ENCODE measurements around the gene CMTM2.
"Not testable (repeated sequence)": the region's sequence is repeated elsewhere in the genome, so short reads cannot be mapped to it uniquely, and the experiment has no call there.

CMTM2 gene

DNA sequence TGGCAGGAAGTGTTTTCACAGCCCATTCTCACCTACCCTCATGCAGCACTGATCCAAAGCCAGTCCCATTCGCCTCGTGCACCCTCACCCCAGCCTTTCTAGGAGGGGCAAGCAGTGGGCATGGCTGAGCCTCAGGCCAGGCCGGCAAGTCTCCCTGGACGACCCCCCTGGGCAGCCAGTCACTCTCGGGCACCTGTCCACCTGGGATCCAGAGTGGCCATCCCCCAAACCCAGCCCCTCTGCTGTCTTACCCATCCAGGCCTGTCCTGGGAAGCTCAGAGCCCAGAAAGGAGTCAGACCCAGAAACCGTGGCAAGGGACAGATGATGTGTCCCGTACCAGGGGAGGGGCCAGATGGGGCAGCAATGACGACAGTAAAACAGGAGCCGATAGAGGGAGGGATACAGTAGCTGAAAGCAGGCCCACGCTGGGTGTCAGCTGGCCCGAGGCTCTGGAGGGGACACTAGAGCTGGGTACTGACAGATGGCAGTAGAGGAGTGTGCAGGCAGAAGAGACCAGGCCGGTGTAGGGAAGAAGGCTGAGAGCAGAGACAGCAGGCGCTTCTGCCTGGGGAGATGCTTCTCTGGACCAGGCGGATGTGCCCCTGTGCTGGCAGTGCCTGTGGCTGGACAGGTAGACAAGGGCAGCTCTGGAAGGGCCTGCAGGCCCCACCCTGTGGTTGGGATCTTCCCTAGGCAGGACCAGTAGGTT, 31.0 kb downstream of the CMTM2 start:
- DNase-seq = no peak

- DNase-seq = not testable (repeated sequence)
Measured at GRCh38 chr16:66611911-66612310, 32.6 kb downstream of the CMTM2 start.

- no peak for DNase-seq
Measured at GRCh38 chr16:66612422-66612821, 33.2 kb downstream of the CMTM2 start.

DNA sequence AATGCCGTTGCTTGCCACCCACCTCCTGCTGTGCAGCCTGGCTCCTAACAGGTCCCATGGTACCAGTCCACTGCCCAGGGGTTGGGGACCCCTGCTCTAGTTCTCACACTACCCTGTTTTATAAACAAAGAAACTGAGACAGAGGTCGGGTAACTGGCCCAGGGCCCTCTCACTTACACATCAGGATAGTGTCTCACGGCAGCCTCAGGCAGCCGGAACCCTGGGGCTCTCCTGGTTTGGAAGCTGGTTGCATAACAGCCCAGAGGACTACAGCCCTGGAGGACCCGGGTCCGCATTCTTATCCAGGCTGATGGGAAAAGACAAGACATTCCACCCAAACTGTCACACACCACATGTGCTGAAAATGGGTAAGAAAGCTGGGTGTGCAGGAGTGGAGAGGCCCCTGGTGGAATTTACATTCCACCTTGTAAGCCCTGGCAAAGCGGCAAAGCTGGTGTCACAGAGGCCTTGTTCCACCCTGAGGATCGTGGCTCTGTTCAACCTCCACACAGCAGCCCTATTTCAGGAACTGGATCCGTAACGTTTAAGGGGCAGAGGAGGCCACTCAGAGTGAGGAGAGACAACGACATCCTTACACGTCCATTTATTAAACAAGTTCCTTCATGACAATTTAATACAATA, 35.0 kb downstream of the CMTM2 start:
- no peak for DNase-seq

DNA sequence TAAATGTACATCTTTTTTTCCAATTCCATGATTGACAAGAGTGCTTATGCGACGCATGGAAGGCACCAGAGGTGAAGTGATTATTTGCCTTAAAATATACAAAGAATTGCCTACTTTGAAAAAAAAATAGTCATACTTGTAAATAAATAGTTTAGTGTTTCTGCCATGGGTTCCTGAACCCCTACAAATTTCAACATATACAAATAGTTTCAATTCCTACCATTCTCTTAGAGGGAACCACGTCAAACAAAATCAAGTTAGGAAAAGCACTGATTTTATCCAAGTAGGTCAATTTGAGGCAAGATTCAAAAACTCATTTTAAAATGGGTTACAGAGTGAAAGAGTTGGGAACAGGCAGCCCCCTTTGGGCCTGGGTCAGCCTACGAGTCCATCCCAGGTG, 36.9 kb downstream of the CMTM2 start:
- no peak for DNase-seq

DNA sequence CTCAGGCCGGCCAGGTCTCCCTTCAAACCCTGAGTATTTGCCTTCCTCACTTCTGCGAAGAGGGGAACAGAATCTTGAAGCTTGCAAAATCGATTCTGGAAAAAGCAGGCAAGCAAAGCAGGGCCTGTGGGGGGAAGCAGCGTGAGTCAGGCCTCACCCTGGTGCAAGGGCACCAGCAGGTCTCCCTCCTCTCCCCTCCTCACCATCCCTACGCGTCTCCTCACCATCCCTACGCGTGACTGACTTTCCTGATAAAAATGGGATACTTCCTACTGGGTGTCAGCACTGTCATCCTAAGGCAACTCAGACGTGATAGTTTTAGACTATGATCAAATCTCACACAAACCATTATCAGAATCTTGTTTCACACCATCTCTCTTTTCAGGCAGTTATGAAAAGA, 37.3 kb downstream of the CMTM2 start:
- no peak for DNase-seq

DNA sequence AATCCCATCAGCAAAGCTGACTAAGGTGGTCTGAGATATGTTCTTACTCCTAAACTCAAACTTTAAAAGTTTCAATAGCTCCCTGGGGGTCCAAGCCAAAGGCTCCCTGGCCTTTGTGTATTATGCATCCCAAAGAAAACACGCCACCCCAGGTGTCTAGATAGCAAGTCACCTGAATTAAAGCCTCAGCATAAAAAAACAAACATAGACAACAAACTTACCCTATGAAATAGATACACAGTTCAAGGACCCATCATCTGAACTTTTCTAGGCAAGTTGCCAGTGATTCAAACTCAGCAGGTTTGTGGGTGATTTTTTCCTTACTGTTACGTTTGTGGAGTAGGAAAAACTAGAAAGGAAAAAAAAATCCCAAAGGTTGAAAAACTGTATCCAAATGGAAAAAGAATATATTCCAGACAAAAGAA, 37.8 kb downstream of the CMTM2 start:
- no peak for DNase-seq

- no peak for DNase-seq
Measured at GRCh38 chr16:66617728-66618127, 38.5 kb downstream of the CMTM2 start.

- no peak for DNase-seq
Measured at GRCh38 chr16:66618588-66619375, 39.5 kb downstream of the CMTM2 start.

GRCh38 chr16:66619534-66620428, 40.5 kb downstream of the CMTM2 start:
- no peak for DNase-seq

DNA sequence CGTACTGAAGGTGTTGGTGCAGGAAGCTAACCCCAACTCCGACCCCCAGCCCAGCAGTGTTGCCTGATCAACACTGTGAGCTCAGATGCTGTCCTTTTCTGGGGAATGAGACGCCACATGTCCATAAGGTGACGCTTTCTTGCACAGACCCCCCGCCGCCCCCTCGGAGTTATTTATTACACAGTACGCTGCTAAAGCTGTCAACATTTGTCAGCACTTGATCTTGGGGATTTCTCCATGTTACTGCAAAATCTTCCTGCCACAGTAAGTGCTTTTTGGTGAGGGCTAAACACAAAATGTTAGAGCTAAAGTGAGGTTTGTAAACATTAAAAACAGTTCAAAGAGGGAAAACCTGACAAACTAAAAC, 41.1 kb downstream of the CMTM2 start:
- no peak for DNase-seq

GRCh38 chr16:66621973-66622372, 42.7 kb downstream of the CMTM2 start:
- no peak for DNase-seq

DNA sequence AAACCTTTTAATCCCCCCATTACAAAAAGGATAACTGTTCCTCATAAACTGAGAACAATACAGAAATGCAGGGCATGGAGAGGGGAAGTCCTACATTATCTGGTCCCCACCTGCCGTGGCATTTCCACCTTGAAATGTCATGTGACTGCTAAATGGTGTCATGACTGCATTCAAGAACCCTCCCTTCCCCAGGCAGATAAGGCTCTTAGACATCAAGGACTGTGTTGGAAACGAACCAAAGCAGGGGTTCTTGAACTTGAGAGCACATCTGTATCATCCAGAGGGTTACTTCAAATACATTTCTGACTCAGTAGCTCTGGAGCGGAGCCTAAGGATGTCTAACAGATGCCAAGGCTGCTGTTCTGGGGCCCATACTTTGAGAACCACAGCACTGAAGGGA, 43.6 kb downstream of the CMTM2 start:
- no peak for DNase-seq

GRCh38 chr16:66623755-66624154, 44.5 kb downstream of the CMTM2 start:
- DNase-seq = no peak

DNA sequence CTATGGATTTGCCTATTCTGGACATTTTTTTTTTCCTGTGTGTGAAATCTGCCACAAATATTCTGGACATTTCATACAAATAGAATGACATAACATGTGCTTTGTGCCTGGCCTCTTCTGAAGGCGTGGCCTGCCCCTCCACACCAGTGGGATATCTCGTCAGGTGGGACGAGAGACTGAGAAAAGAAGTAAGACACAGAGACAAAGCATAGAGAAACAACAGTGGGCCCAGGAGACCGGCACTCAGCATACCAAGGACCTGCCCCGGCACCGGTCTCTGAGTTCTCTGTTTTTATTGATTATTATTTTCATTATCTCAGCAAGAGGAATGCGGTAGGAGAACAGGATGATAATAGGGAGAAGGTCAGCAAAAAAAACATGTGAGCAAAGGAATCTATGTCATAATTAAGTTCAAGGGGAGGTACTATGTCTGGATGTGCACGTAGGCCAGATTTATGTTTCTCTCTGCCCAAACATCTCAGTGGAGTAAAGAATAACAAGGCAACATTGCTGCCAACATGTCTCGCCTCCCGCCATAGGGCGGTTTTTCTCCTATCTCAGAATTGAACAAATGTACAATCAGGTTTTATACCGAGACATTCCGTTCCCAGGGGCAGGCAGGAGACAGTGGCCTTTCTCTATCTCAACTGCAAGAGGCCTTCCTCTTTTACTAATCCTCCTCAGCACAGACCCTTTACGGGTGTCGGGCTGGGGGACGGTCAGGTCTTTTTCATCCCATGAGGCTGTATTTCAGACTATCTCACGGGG, 48.5 kb downstream of the CMTM2 start:
- not testable (repeated sequence) for DNase-seq

GRCh38 chr16:66629856-66630255, 50.6 kb downstream of the CMTM2 start:
- DNase-seq = no peak

GRCh38 chr16:66630561-66631260, 51.4 kb downstream of the CMTM2 start:
- DNase-seq = not testable (repeated sequence)

DNA sequence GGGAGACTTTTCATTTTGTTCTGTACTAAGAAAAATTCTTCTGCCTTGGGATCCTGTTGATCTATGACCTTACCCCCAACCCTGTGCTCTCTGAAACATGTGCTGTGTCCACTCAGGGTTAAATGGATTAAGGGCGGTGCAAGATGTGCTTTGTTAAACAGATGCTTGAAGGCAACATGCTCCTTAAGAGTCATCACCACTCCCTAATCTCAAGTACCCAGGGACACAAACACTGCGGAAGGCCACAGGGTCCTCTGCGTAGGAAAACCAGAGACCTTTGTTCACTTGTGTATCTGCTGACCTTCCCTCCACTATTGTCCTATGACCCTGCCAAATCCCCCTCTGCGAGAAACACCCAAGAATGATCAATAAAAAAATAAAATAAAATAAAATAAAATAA, 52.3 kb downstream of the CMTM2 start:
- not testable (repeated sequence) for DNase-seq

GRCh38 chr16:66634527-66635196, 55.4 kb downstream of the CMTM2 start:
- DNase-seq = no peak

DNA sequence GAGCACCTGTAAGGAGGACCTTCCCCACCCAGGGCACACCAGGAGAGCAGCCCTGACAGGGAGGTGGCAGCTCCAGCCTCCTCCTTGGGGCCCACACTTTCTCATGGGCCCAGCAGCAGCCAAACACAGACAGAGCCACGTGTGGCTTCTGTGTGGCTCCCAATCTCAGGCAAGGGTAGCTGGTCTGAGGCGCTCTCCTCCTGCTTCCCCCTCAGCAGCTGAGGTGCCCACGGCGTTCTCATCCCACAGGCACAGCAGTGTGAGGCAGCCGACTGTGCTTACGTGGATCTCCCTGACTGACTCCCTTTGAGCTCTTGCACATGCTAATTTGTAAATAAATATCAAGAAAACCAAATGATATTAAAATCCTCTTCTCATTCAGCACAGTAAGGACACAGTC, 56.1 kb downstream of the CMTM2 start:
- DNase-seq = no peak

DNA sequence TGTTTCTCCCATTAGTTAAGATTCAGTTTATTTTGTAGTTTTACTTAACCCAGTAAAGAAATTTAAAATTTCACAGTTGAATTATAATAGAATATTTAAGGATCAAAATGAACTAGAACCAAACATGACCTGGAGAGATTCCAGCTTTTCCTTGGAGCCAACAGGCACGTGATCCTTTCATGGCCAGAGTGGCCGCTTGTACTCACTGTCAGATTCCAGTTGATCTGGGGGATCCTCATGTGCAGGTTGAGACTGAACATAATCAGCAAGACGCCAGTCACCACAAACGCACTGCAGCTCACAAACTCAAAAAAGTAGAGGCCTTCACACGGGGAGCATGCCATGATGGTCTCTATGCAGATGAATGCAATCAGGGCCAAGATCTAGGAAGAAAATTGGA, 56.9 kb downstream of the CMTM2 start:
- no peak for DNase-seq

Data from central memory CD4-positive, alpha-beta T cell (primary cell).